ENCODE results near the gene GLYR1.
A peak's percentile ranks its signal among the peaks of the same experiment; 100 is the strongest.
"Not testable (repeated sequence)": the region's sequence is repeated elsewhere in the genome, so short reads cannot be mapped to it uniquely, and the experiment has no call there.

Gene GLYR1

DNA sequence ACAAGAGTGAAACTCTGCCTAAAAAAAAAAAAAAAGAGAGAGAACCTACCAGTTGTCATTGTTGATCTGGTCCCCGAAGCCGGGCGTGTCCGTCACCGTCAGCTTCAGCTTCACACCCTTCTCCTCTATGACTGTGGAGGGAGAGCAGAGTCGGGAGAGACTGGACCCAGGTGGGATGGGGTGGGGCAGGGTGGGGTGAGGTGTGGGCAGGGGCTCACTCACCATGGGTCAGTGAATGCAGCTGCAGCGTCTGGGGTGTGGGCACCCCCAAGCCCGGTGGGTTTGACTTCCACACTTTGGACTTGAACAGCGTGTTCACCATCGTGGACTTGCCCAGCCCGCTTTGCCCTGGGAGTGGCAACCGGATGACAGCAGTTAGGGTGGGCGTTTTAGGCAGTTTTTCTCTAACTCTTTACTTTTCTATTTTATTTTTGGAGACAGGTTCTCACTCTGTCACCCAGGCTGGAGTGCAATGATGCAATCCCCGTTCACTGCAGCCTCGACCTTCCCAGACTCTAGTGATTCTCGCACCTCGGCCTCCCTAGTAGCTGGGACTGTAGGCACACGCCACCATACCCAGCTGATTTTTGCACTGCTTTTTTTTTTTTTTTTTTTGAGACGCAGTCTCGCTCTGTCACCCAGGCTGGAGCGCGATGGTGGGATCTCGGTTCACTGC, 61.2 kb downstream of the GLYR1 start:
- no peak for DNase-seq

DNA sequence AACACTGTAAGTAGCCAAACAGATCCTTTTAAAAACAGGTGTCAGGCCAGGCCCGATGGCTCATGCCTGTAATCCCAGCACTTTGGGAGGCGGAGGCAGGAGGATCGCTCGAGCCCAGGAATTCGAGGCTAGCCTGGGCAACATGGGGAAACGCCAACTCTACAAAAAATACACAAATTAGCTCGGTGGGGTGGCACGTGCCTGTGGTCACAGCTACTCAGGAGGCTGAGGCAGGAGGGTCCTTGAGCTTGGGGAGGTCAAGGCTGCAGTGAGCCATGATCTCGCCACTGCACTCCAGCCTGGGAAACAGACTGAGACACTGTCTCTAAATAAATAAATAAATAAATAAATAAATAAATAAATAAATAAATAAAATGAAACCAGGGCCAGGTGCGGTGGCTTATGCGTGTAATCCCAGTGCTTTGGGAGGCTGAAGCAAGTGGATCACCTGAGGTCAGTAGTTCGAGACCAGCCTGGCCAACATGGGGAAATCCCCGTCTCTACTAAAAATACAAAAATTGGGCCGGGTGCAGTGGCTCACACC, 62.6 kb downstream of the GLYR1 start:
- DNase-seq: not testable (repeated sequence)

- no peak for DNase-seq
Observed at GRCh38 chr16:4783951-4784336, 63.1 kb downstream of the GLYR1 start.

DNA sequence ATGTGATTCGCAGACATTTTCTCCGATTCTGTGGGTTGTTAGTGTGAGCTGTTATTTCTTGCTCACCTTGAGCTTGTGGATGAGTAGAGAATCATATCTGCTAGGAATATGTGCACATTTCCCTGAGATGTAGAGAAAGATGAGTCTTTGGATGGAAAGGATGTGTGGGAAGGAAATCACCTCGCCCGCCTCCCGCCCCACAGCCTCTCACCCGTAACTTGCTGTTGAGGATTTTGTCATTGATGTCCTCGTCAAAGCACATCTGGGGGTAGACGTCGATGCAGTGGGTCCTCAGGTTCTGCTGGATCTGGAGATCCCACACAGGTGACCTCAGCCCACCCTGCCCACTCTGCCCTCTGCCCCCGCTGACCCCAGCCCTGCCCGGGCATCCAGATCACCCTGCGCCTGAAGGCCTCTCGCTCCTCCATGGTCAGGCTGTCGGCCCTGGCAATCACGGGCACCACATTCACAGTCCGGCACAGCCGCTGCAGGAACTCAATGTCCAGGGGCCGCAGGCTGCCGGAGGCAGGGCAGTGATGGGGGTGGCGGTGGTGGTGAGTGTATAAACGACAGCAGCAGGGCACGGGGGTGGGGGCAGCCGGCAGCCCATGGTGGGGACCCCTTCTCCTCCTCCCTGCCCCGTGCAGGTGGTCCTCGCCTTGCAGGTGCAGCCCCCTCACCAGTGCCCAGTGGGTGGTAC, 63.7 kb downstream of the GLYR1 start:
- DNase-seq: no peak

DNA sequence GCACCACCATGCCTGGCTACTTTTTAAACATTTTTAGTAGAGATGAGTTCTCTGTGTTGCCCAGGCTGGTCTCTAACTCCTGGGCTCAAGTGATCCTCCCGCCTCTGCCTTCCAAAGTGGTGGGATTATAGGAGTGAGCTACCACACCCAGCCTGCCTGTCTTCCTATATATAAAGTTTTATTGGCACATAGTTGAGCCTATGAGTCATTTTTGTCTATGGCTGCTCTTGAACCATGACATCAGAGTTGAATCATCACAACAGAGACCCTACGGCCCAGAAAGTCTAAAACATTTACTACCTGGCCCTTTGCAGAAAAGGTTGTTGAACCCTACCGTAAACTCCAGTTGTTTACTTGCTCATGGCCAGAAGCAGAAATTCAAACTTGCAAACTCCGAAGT, 66.9 kb downstream of the GLYR1 start:
- DNase-seq: no peak

GRCh38 chr16:4778050-4778392, 69.1 kb downstream of the GLYR1 start:
- no peak for DNase-seq

DNA sequence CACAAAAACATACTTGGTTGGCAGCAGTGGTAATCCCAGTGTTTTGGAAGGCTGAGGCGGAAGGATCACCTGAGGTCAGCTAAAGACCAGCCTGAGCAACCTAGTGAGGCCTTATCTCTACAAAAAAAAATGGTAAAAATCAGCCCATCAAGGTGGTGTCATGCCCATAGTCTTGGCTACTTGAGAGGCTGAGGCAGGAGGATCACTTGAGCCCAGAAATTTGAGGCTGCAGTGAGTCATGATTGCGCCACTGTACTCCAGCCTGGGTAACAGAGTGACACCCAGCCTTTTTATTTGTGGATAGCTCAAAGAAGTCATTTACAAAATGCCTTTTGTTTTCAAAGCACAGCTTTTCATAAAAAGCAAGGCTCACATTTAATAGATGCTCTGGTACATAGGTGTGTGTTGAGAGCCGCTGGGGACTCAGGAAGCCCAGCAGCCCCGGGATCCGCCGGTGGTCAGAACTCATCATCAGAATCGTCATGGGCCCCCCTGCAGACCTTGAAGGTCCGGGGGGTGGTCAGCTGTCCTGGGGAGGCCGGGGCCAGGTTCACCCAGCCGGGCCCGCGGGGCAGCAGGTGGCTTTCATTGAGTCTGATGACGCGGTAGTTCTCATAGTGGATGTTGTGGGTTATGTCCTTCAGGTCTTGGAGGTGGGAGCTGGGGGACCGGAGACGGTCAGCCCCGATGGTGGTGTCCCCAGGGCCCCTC, 69.6 kb downstream of the GLYR1 start:
- no peak for DNase-seq

DNA sequence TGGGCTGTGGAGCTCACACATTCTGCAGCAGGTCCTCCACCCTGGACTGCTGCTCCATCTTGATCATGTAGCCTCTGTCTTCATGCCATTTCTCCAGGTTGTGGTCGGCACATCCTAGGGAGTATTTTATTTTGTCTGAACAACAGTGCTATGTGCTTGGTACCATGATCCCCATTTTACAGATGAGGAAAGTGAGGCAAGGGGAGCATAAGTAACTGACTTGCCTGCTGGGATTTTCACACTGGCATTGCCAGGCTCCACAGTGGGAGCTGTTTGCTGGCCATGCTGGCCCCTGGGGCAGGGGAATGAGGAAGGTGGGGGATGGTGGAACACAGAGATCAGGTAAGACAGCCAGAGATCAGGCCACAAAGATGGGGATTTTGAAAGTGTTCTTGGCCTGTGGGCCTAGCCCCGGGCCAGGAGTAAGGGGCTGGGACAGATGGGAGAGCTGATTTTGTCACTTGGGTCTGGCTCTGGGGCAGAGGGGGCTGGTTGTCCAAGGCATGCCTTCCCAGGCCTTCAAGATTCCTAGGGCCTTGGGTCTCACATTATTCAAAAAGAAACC, 70.9 kb downstream of the GLYR1 start:
- no peak for DNase-seq

DNA sequence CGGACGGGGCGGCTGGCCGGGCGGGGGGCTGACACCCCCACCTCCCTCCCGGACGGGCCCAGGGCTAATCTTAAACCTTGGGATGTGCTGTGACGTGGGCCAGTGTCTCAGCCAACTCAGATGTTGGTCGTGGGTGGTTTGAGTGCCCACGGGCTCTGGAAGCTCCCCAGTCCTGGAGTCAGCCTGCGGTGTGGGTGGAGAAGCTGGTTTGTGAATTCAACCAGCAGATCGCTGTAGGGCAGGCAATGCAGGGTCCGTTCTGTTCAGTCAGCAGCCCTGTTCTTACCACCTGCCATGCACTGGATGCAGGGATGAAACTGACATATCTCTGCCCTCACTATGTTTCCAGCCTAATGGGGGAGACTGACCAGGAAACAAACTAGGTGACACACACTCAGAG, 72.1 kb downstream of the GLYR1 start:
- DNase-seq: no peak

DNA sequence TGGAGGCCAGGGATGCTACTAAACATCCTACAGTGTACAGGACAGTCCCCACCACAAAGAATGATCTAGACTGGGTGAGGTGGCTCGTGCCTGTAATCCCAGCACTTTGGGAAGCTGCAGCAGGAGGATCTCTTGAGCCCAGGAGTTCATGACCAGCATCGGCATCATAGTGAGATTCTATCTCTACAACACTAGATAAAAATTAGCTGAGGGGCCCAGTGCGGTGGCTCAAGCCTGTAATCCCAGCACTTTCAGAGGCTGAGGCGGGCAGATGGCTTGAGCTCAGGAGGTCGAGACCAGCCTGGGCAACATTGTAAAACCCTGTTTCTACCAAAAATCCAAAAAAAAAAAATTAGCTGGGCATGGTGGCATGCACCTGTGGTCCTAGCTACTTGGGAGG, 74.7 kb downstream of the GLYR1 start:
- no peak for DNase-seq

DNA sequence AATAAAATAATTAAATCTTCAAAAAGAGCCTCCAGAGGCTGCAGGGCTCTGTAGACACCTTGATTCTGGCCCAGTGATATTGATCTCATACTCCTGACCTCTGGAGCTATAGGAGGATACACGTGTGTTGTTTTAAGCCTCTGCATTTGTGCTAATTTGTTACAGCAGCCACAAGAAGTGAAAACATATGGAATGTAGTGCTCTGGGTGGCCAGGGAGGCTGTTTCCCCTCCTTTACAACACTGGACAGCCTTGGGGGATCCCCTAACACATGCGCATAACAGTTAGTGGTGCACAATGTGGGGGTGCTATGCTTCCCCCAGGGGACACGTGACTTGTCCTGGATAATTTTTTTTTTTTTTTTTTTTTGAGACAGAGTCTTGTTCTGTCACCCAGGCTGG, 75.4 kb downstream of the GLYR1 start:
- no peak for DNase-seq

DNA sequence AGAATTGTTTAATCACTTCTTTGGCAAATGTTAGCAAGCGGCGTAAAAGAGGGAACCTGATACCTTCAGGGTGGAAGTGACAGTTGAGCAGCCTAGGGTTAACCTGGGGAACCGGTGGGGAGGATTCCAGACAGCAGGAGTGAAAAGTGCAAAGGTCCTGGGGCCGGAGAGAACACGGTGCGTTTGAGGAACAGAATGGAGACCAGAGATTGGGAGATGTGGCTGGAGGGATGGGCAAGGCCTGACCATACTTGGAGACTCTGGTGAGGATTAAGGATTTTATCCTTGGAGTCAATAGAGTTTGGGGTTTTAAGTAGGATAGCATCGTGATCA, 77.8 kb downstream of the GLYR1 start:
- no peak for DNase-seq

DNA sequence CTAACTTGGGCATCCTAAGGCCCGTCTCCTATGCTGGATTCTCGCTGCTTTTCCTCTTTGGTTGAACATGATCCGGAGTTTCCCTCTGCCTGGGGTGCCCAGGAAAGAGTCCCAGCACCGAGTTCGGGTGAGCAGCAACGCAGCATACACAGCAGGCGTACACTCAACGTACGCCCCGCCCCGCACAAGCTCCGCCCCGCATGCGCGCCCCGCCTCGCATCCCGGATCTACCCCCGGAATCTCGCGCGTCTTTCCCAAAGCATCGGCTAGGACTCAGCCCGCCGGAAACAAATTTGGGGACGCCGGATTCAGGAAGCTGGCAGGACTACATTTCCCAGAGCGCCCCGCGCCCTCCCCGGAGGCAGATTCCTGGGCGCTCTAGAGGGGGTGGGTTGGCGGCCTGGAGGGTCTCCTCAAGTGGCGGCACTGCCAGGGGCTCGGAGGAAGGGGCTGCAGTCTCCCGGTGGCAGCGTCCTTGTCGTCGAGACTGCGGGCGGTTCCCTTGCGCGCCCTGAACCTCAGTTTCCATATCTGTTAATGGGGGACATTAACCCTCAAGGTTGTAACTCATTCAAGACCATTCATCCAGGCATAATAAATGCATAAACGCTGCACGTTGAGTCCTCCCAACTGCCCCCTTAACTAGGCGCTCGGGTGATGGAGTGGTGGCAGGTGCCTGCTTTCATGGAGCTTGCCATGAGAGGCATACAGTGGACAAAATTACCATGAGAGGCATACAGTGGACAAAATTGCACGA, 78.4 kb downstream of the GLYR1 start:
- peak; percentile 48 to 73 (median 57) for DNase-seq

DNA sequence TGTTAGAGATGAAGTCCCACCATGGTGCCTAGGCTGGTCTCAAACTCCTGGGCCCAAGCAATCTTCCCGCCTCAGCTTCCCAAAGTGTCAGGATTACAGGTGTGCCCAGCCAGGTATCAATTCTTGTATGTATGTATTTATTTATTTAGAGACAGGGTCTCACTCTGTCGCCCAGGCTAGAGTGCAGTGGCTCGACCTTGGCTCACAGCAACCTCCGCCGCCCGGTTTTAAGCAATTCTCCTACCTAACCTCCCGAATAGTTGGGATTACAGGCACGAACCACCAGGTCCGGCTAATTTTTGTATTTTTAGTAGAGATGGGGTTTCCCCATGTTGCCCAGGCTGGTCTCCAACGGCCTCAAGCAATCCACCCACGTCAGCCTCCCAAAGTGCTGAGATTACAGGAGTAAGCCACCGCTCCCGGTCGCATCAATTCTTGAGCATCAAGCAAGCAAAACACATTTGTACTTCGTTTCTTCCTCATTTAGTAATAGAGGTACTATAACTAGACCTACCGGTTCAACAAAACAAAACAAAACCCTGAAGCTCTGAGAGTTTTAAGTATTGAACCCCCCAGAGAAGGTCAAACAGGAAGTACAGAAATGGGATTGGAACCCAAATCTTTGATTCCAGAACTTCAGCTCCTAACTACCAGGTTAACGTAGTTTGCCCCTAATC, 79.1 kb downstream of the GLYR1 start:
- DNase-seq: no peak

DNA sequence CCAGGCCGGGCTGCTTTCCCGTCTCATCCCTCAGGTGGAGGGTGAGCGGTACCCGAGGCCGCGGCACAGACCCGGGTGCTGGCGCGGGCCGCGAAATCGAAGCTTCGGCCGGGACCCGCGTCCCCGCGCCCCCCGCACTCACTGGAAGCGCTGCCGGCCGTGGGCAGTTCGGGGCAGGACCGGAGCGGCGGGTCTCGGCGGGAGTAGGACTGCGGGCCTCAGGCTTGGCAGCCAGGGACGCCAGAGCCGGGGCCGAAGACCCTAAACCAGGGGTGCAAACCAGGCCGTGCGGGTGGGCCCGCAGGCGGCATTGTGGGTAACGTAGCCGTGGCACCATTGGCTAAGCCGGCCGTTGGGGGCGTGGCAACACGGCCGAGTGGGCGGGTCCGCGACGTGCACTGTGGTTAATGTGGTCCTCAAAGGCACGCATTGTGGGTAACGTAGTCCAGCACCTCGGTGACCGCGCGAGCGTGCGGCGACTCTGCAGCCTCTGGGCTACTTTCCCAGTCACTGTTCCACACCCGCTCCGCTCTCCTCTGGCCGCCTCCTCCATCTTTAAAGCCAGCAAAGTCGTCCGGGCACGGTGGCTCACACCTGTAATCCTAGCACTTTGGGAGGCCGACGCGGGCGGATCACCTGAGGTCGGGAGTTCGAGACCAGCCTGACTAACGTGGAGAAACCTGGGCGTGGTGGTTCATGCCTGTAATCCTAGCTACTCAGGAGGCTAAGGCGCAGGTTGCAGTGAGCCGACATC, 80.0 kb downstream of the GLYR1 start, which contains the start of gene ZNF500:
ZNF500 (minus strand) TSS at position 288 of the 754 bp plus-strand sequence. CDS start 1,184 bp downstream, outside the sequence.
- DNase-seq: peak; percentile 93 to 95 (median 94)

DNA sequence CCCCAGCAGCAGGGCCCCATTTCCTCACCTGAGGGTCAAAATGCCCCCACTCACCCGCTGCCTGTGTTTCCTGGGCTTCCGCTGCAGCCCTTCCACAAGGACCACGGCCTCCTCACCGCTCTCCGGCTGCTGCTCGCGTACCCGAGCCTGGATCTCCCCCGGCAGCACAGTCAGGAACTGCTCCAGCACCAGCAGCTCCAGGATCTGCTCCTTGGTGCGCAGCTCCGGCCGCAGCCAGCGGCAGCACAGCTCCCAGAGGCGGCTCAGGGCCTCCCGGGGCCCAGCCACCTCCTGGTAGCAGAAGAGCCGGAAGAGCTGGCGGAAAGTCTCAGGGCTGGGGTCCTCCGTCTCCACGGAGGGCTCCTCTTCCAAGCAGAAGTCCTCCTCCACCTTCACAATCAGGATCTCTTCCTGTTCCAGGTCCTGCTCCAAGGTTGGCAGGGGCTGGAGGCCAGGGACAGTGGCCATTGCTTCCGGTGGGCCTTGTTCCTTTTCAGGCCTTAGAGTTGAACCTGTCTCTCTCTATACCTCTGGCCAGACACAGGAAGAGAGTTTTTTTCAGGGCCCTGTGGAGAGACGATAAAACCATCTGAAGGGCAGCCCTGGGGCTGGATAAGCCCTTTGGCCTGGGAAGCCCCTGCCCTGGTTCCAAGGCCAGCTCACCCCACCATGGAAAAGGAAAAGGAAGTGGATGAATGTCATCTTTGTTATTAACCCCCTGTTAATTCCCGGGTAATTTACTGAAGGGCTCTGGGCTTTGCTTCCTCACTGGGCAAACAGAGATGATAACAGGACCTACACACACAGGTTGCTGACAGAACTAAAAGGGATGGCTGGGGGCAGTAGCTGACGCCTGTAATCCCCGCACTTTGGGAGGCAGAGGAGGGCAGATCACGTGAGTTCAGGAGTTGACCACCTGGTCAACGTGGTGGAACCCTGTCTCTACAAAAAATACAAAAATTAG, 81.3 kb downstream of the GLYR1 start:
- DNase-seq: no peak

DNA sequence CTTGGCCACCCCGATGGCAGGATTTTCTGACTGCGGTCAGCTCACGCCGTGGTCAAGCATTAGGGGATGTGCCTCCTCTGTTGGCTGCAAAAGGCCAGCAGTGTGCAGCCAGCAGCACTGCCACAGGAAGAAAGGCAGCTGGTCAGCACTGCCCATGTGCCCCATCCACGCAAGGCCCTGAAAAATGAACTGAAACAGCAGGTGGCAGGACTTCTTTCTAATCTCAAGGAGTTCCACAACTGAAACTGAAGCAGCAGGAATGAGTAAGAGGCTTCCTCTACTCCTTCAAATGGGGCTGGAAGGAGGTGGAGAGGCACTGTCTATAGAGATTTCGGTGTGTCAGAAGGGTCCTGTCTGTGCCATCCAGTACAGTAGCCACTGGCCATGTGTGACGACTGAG, 83.3 kb downstream of the GLYR1 start:
- no peak for DNase-seq

- no peak for DNase-seq
Observed at GRCh38 chr16:4762205-4762604, 84.9 kb downstream of the GLYR1 start.

GRCh38 chr16:4760221-4760910, 86.7 kb downstream of the GLYR1 start:
- no peak for DNase-seq

DNA sequence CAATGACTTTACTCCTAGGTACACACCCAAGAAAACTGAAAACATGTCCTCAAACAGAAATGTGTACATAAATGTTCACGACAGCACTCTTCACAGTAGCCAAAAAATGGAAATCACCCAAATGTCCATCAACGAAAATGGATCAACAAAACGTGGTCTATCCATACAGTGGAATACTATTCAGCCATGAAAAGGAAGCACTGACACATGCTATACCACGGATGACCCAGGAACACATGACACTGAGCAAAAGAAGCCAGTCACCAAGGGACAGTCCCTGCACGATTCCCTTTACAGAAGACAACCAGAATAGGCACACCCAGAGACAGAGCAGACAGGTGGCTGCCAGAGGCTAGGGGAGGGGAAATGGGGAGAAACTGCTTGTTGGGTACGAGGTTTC, 91.4 kb downstream of the GLYR1 start:
- no peak for DNase-seq
